ENCODE data around the gene SETD1B. TPM values are rescaled to one million over a fixed set of nuclear protein-coding genes. Genes with fewer than 3 reads are reported as not detected.

The SETD1B gene
- total RNA-seq, 4 donors from 2014 or later, result 13.1 to 23.1 (median 19.5) TPM

DNA sequence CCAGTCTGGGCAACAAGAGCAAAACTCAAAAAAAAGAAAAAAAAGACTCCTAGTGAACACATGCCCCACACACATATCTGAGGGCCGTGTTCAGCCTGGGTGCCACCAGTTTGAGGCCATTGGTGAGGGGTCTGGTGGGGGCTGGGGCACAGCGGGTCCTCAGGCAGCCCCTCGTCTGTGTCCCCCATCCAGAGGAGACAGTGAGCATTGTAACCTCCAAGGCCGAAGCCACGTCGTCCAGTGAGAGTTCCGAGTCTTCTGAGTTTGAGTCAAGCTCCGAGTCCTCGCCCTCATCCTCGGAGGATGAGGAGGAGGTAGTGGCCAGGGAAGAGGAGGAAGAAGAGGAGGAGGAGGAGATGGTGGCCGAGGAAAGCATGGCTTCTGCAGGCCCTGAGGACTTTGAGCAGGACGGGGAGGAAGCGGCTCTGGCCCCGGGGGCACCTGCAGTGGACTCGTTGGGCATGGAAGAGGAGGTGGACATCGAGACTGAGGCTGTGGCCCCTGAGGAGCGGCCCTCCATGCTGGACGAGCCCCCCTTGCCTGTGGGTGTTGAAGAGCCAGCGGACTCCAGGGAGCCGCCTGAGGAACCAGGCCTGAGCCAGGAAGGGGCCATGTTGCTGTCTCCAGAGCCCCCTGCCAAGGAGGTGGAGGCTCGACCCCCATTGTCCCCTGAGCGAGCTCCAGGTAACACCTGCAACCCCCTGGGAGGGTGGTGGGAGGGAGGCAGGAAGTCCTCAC is 15.6 kb downstream of the SETD1B start:
- no peak overlapping the region for H3K27ac ChIP-seq
- no peaks in the 10 kb centered on the region for H3K27me3 ChIP-seq
- TF ChIP-seq, protein P1, sequence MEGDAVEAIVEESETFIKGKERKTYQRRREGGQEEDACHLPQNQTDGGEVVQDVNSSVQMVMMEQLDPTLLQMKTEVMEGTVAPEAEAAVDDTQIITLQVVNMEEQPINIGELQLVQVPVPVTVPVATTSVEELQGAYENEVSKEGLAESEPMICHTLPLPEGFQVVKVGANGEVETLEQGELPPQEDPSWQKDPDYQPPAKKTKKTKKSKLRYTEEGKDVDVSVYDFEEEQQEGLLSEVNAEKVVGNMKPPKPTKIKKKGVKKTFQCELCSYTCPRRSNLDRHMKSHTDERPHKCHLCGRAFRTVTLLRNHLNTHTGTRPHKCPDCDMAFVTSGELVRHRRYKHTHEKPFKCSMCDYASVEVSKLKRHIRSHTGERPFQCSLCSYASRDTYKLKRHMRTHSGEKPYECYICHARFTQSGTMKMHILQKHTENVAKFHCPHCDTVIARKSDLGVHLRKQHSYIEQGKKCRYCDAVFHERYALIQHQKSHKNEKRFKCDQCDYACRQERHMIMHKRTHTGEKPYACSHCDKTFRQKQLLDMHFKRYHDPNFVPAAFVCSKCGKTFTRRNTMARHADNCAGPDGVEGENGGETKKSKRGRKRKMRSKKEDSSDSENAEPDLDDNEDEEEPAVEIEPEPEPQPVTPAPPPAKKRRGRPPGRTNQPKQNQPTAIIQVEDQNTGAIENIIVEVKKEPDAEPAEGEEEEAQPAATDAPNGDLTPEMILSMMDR (IDR thresholded peaks at IDR 0.05), result no peak
- TF ChIP-seq POLR2A (IDR thresholded peaks at IDR 0.05) (no peak), POLR2AphosphoS5 (IDR thresholded peaks at IDR 0.05) (no peak), EP300 (IDR thresholded peaks at IDR 0.05) (no peak)
- peaks cover 100% of the 10 kb centered on the region for H3K36me3 ChIP-seq
- H3K9me3 ChIP-seq, result no peaks in the 10 kb centered on the region
- no peaks in the 10 kb centered on the region for H3K4me1 ChIP-seq
- no peak for DNase-seq (ENCODE audit: low spot score in 2 of 2)
- 89% methylated on average over 19 of the region's 22 CpGs for WGBS
- no peak overlapping the region for H3K4me3 ChIP-seq

DNA sequence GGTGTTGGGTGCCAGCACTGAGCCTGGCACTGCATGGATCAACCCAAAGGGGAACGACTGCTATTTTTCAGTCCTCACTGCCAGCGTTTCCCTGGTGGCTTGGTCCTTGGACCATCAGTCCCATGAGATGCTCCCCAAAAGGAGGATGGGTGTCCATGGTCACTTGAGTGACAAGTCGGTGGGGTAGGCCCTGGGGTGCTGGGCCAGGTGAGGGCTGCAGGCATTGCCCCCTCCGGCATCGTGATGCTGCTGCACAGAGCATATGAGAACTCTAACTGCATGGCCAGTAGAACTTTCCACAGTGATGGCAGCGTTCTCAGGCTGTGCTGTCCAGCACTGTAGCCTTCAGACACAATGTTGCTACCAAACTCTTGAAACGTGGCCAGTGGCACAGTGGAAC is 16.2 kb downstream of the SETD1B start:
- H3K27ac ChIP-seq, result no peak overlapping the region
- peaks cover 94% of the 10 kb centered on the region for H3K36me3 ChIP-seq
- 95% methylated on average over 5 of the region's 7 CpGs for WGBS
- H3K9me3 ChIP-seq, result no peaks in the 10 kb centered on the region
- TF ChIP-seq EP300 (IDR thresholded peaks at IDR 0.05) (no peak), POLR2A (IDR thresholded peaks at IDR 0.05) (no peak), POLR2AphosphoS5 (IDR thresholded peaks at IDR 0.05) (no peak)
- TF ChIP-seq, protein P1 (IDR thresholded peaks at IDR 0.05), result no peak
- no peak for DNase-seq (ENCODE audit: low spot score in 2 of 2)
- no peak overlapping the region for H3K4me3 ChIP-seq
- no peaks in the 10 kb centered on the region for H3K4me1 ChIP-seq
- H3K27me3 ChIP-seq, result no peaks in the 10 kb centered on the region

DNA sequence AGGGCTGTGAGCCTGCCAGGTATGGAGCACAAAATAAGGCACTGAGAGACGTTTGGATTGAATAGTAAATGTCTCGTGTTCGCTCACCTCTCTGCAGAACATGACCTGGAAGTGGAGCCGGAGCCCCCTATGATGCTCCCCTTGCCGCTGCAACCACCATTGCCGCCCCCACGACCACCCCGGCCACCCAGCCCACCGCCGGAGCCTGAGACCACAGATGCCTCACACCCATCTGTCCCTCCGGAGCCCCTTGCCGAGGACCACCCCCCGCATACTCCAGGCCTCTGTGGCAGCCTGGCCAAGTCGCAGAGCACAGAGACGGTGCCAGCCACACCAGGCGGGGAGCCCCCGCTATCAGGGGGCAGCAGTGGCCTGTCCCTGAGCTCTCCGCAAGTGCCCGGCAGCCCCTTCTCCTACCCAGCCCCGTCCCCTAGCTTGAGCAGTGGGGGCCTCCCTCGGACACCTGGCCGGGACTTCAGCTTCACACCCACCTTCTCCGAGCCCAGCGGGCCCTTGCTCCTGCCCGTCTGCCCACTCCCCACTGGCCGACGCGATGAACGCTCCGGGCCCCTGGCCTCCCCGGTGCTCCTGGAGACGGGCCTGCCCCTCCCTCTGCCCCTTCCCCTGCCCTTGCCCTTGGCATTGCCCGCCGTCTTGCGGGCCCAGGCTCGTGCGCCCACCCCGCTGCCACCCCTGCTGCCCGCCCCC is 18.7 kb downstream of the SETD1B start:
- no peak for DNase-seq (ENCODE audit: low spot score in 2 of 2)
- H3K4me1 ChIP-seq, result no peaks in the 10 kb centered on the region
- TF ChIP-seq POLR2AphosphoS5 (IDR thresholded peaks at IDR 0.05) (no peak), POLR2A (IDR thresholded peaks at IDR 0.05) (no peak)
- TF ChIP-seq, protein P1 (IDR thresholded peaks at IDR 0.05), result no peak
- no peaks in the 10 kb centered on the region for H3K9me3 ChIP-seq
- WGBS, result 88% methylated on average over 31 of the region's 39 CpGs
- no peaks in the 10 kb centered on the region for H3K27me3 ChIP-seq
- no peak overlapping the region for H3K27ac ChIP-seq
- peaks cover 82% of the 10 kb centered on the region for H3K36me3 ChIP-seq
- H3K4me3 ChIP-seq, result no peak overlapping the region

DNA sequence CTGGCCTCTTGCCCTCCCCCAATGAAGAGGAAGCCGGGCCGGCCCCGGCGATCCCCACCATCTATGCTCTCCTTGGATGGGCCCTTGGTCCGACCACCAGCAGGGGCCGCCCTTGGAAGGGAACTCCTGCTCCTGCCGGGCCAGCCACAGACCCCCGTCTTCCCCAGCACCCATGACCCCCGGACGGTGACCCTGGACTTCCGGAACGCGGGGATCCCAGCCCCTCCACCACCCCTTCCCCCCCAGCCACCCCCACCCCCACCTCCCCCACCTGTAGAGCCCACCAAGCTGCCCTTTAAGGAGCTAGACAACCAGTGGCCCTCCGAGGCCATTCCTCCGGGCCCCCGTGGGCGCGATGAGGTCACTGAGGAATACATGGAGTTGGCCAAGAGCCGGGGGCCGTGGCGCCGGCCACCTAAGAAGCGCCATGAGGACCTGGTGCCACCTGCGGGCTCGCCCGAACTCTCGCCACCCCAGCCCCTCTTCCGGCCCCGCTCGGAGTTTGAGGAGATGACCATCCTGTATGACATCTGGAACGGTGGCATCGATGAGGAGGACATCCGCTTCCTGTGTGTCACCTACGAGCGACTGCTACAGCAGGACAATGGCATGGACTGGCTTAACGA is 19.4 kb downstream of the SETD1B start:
- no peak for TF ChIP-seq POLR2AphosphoS5 (IDR thresholded peaks at IDR 0.05)
- no peak for TF ChIP-seq EP300 (IDR thresholded peaks at IDR 0.05)
- TF ChIP-seq, protein P1 (IDR thresholded peaks at IDR 0.05), result no peak
- H3K4me1 ChIP-seq, result no peaks in the 10 kb centered on the region
- peaks cover 82% of the 10 kb centered on the region for H3K36me3 ChIP-seq
- 91% methylated on average over 27 of the region's 36 CpGs for WGBS
- H3K4me3 ChIP-seq, result no peak overlapping the region
- no peak for DNase-seq (ENCODE audit: low spot score in 2 of 2)
- no peak overlapping the region for H3K27ac ChIP-seq
- H3K27me3 ChIP-seq, result no peaks in the 10 kb centered on the region
- no peaks in the 10 kb centered on the region for H3K9me3 ChIP-seq

GRCh38 chr12:121823727-121824115 is 19.9 kb downstream of the SETD1B start:
- no peak overlapping the region for H3K4me3 ChIP-seq
- H3K27me3 ChIP-seq, result no peaks in the 10 kb centered on the region
- no peaks in the 10 kb centered on the region for H3K9me3 ChIP-seq
- WGBS, result 58% methylated on average over 6 of the region's 12 CpGs
- no peaks in the 10 kb centered on the region for H3K4me1 ChIP-seq
- peaks cover 82% of the 10 kb centered on the region for H3K36me3 ChIP-seq
- H3K27ac ChIP-seq, result no peak overlapping the region
- no peak for DNase-seq (ENCODE audit: low spot score in 2 of 2)
- TF ChIP-seq, protein P1 (IDR thresholded peaks at IDR 0.05), result no peak
- no peak for TF ChIP-seq EP300 (IDR thresholded peaks at IDR 0.05)
- no peak for TF ChIP-seq POLR2AphosphoS5 (IDR thresholded peaks at IDR 0.05)
- TF ChIP-seq POLR2A (IDR thresholded peaks at IDR 0.05), result no peak

Measured in suprapubic skin (tissue), 4 donors.